Epithelial cell of proximal tubule (primary cell): ENCODE measurements around the gene SLC35D3. TPM values are rescaled to one million over a fixed set of nuclear protein-coding genes. Genes with fewer than 3 reads are reported as not detected.
"Not testable (repeated sequence)": the region's sequence is repeated elsewhere in the genome, so short reads cannot be mapped to it uniquely, and the experiment has no call there.

ENCODE experiments used
- DNase-seq: peaks from one replicate; pipeline ENCODE4 v3.0.0-alpha.2; 2011; ENCODE audit warnings: low read depth
- H3K4me3 ChIP-seq: 2 replicates; pipeline ENCODE4 v1.5.1; 2011; ENCODE audit warnings: low read depth, mild to moderate bottlenecking, low read length
- total RNA-seq: library from RNA; depleted of rRNA; stranded (reverse); fragments of >200 nt; gene quantifications from 2 replicates; pipeline ENCODE4 v1.2.3, GENCODE V29; 2015
- TF ChIP-seq, protein P1 (sequence below): conservative IDR thresholded peaks from 2 replicates; pipeline ENCODE4 v1.5.1; 2012; ENCODE audit warnings: low read depth, mild to moderate bottlenecking, low read length

Gene SLC35D3
- total RNA-seq, 1 donor from 2014 or later, result not detected

DNA sequence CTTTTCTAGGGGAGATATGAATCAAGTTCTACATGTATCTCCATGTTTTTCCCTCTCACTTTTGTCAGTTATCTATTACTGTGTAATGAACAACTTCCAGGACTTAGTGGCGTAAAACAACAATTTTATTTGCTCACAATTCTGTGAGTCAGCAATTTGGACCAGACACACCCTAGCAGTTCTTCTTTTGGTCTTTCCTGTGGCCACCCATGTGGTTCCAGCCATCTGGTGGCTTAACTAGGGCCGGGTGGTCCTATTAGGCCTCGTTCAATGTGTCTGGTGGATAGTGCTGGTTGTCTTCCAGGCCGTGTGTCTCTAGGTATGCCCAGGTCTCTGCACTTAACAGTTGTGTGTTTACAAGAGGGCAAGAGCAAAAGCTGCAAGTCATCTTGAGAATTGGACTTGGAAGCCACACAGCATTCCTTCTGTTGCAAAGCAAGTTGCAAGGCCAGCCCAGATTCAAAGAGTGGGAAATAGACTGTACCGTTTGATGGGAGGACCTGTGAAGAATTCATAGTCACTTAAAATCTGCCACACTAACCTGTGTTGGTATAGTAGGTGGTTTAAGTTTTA is 20.8 kb upstream of the SLC35D3 start:
- no peak overlapping the region for H3K4me3 ChIP-seq
- TF ChIP-seq, protein P1, sequence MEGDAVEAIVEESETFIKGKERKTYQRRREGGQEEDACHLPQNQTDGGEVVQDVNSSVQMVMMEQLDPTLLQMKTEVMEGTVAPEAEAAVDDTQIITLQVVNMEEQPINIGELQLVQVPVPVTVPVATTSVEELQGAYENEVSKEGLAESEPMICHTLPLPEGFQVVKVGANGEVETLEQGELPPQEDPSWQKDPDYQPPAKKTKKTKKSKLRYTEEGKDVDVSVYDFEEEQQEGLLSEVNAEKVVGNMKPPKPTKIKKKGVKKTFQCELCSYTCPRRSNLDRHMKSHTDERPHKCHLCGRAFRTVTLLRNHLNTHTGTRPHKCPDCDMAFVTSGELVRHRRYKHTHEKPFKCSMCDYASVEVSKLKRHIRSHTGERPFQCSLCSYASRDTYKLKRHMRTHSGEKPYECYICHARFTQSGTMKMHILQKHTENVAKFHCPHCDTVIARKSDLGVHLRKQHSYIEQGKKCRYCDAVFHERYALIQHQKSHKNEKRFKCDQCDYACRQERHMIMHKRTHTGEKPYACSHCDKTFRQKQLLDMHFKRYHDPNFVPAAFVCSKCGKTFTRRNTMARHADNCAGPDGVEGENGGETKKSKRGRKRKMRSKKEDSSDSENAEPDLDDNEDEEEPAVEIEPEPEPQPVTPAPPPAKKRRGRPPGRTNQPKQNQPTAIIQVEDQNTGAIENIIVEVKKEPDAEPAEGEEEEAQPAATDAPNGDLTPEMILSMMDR, result no peak
- DNase-seq, result no peak

GRCh38 chr6:136904477-136904876 is 17.6 kb upstream of the SLC35D3 start:
- not testable (repeated sequence) for H3K4me3 ChIP-seq, DNase-seq

- no peak overlapping the region for H3K4me3 ChIP-seq
- TF ChIP-seq, protein P1, result no peak
- no peak for DNase-seq
Measured at GRCh38 chr6:136914947-136915346, 7.2 kb upstream of the SLC35D3 start.

DNA sequence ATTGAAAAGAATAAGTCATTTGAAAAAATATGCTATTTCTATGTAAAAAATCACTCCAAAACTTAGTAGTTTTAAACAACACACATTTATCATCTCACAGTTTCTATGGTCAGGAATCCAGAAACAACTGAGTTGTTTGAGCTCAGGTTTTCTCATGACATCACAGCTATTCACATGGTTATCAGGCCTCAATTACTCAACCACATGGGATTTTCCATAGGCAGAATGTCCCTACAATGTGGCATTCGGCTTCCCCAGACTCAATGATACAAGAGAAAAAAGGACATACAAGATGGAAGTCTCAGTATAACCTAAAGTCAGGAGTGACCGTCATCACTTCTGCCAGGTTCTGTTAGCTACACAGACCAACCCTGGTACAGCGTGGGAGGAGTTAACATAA is 3.4 kb upstream of the SLC35D3 start:
- DNase-seq, result no peak
- no peak overlapping the region for H3K4me3 ChIP-seq
- TF ChIP-seq, protein P1, result no peak

GRCh38 chr6:136920216-136920615 is 1.9 kb upstream of the SLC35D3 start:
- no peak for DNase-seq
- TF ChIP-seq, protein P1, result no peak
- no peak overlapping the region for H3K4me3 ChIP-seq

- H3K4me3 ChIP-seq, result peak overlapping the region; percentile 49
- DNase-seq, result peak; percentile 4
- TF ChIP-seq, protein P1, result no peak
Measured at GRCh38 chr6:136920671-136921380, 1.3 kb upstream of the SLC35D3 start.

- peak overlapping the region; percentile 49 for H3K4me3 ChIP-seq
- TF ChIP-seq, protein P1, result no peak
- DNase-seq, result no peak
Measured at GRCh38 chr6:136921381-136921935, 643 bp upstream of the SLC35D3 start.
